Measurements from ENCODE around the gene CEP104.

Gene CEP104

GRCh38 chr1:3868464-3869006 lies 11.5 kb upstream of the CEP104 start:
- no peak for DNase-seq (ENCODE audit: low read depth, low spot score)

- DNase-seq (ENCODE audit: low read depth, low spot score) = no peak
Observed at GRCh38 chr1:3865606-3866160, 8.7 kb upstream of the CEP104 start.

- no peak for DNase-seq (ENCODE audit: low read depth, low spot score)
Observed at GRCh38 chr1:3864884-3865283, 7.9 kb upstream of the CEP104 start.

GRCh38 chr1:3863231-3863935 lies 6.4 kb upstream of the CEP104 start:
- DNase-seq (ENCODE audit: low read depth, low spot score) = no peak

- no peak for DNase-seq (ENCODE audit: low read depth, low spot score)
Observed at GRCh38 chr1:3858231-3858981, 1.4 kb upstream of the CEP104 start.

GRCh38 chr1:3857791-3858129 lies 749 bp upstream of the CEP104 start:
- DNase-seq (ENCODE audit: low read depth, low spot score) = no peak

GRCh38 chr1:3852711-3853485 lies 4.1 kb downstream of the CEP104 start:
- no peak for DNase-seq (ENCODE audit: low read depth, low spot score)

- DNase-seq (ENCODE audit: low read depth, low spot score) = no peak
Observed at GRCh38 chr1:3852091-3852490, 4.9 kb downstream of the CEP104 start.

GRCh38 chr1:3851292-3851691 lies 5.7 kb downstream of the CEP104 start:
- no peak for DNase-seq (ENCODE audit: low read depth, low spot score)

- no peak for DNase-seq (ENCODE audit: low read depth, low spot score)
Observed at GRCh38 chr1:3850857-3851256, 6.2 kb downstream of the CEP104 start.

GRCh38 chr1:3847081-3847480 lies 9.9 kb downstream of the CEP104 start:
- DNase-seq (ENCODE audit: low read depth, low spot score) = no peak

GRCh38 chr1:3846541-3846940 lies 10.5 kb downstream of the CEP104 start:
- DNase-seq (ENCODE audit: low read depth, low spot score) = no peak

- DNase-seq (ENCODE audit: low read depth, low spot score) = no peak
Observed at GRCh38 chr1:3842912-3843311, 14.1 kb downstream of the CEP104 start.

- no peak for DNase-seq (ENCODE audit: low read depth, low spot score)
Observed at GRCh38 chr1:3841491-3841890, 15.5 kb downstream of the CEP104 start.

- no peak for DNase-seq (ENCODE audit: low read depth, low spot score)
Observed at GRCh38 chr1:3838788-3839187, 18.2 kb downstream of the CEP104 start.

- DNase-seq (ENCODE audit: low read depth, low spot score) = no peak
Observed at GRCh38 chr1:3837685-3838084, 19.3 kb downstream of the CEP104 start.

GRCh38 chr1:3837200-3837599 lies 19.8 kb downstream of the CEP104 start:
- no peak for DNase-seq (ENCODE audit: low read depth, low spot score)

GRCh38 chr1:3836421-3836820 lies 20.6 kb downstream of the CEP104 start:
- DNase-seq (ENCODE audit: low read depth, low spot score) = no peak

- DNase-seq (ENCODE audit: low read depth, low spot score) = no peak
Observed at GRCh38 chr1:3834701-3835100, 22.3 kb downstream of the CEP104 start.

- DNase-seq (ENCODE audit: low read depth, low spot score) = no peak
Observed at GRCh38 chr1:3831689-3832088, 25.3 kb downstream of the CEP104 start.

GRCh38 chr1:3828391-3828790 lies 28.6 kb downstream of the CEP104 start:
- DNase-seq (ENCODE audit: low read depth, low spot score) = no peak

GRCh38 chr1:3827813-3828307 lies 29.2 kb downstream of the CEP104 start:
- no peak for DNase-seq (ENCODE audit: low read depth, low spot score)

Measured in smooth muscle cell of the brain vasculature (primary cell).